Transverse colon (tissue), 4 donors: ENCODE results near the gene GOSR1.

Source experiments
- EP300 ChIP-seq: sonication (generic); formaldehyde crosslinking; IDR thresholded peaks from one replicate; pipeline ENCODE4 v1.6.1; 2017; ENCODE audit warnings: antibody characterized with exemption, low read depth
- POLR2A ChIP-seq: fragments of 450-650 bp; IDR thresholded peaks from one replicate; pipeline ENCODE4 v1.6.1; 2016; ENCODE audit warnings: antibody characterized with exemption, mild to moderate bottlenecking, moderate library complexity
- POLR2AphosphoS5 ChIP-seq, 3 donors: sonication (generic); formaldehyde crosslinking; IDR thresholded peaks; one replicate each; pipeline ENCODE4 v1.6.1; 2016; ENCODE audit warnings: antibody characterized with exemption in 3 of 3
- TF ChIP-seq, protein P1 (sequence below), 5 experiments: fragments of 200-600 bp in 3 of 5; fragments of 450-650 bp in 2 of 5; sonication (generic) in 3 of 5; IDR thresholded peaks; 1 replicate in 2 of 5; 2 replicates in 3 of 5; pipeline ENCODE4 v1.5.1; 2016 to 2017; ENCODE audit warnings: antibody characterized with exemption in 5 of 5, inconsistent platforms in 3 of 5, mild to moderate bottlenecking in 2 of 5, moderate library complexity in 1 of 5

GRCh38 chr17:30427611-30428010, 49.6 kb upstream of the GOSR1 start:
- TF ChIP-seq, protein P1, sequence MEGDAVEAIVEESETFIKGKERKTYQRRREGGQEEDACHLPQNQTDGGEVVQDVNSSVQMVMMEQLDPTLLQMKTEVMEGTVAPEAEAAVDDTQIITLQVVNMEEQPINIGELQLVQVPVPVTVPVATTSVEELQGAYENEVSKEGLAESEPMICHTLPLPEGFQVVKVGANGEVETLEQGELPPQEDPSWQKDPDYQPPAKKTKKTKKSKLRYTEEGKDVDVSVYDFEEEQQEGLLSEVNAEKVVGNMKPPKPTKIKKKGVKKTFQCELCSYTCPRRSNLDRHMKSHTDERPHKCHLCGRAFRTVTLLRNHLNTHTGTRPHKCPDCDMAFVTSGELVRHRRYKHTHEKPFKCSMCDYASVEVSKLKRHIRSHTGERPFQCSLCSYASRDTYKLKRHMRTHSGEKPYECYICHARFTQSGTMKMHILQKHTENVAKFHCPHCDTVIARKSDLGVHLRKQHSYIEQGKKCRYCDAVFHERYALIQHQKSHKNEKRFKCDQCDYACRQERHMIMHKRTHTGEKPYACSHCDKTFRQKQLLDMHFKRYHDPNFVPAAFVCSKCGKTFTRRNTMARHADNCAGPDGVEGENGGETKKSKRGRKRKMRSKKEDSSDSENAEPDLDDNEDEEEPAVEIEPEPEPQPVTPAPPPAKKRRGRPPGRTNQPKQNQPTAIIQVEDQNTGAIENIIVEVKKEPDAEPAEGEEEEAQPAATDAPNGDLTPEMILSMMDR (IDR thresholded peaks at IDR 0.05): no peak
- no peak for TF ChIP-seq POLR2AphosphoS5 (IDR thresholded peaks at IDR 0.05)
- no peak for TF ChIP-seq POLR2A
- no peak for TF ChIP-seq EP300
